ENCODE measurements around the gene GALC. TPM values are rescaled to one million over a fixed set of nuclear protein-coding genes. Genes with fewer than 3 reads are reported as not detected.

Gene GALC
- total RNA-seq, 1 donor from 2014 or later = 17.0 TPM

DNA sequence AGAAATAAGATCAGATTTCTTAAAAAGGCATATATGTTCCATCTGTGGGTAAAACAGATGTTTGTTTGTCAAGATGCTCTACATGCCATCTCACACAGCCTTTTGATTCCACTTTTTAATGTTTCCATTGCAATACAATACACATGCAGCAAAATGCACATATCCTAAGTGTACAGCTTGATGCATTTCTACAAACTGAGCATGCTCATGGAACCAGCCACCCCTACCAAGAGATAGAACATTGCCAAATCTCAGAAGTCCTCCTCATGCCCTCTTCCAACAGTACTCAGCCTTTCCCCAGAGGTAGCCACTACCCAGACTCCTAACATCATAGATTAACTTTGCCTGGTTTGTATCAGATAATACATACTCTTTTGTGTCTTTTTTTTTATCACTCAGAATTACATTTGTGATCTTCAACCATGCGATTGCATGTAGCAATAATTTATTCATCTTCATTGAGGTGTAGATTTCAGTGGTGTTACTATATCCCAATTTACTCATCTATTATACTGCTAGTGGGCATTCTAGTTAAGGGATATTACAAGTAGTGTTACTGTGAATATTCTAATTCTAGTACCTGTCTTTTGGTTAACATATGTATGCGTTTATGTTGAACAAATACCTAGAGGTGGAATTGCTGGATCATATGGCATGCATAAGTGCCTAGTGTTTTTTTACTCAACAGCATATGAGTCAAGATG lies 15.2 kb upstream of the GALC start:
- intact Hi-C loops (cut with micrococcal nuclease) = loop anchor here (5.0 kb wide), 1 partner anchor 544 kb away; no protein-coding TSS in a partner anchor

DNA sequence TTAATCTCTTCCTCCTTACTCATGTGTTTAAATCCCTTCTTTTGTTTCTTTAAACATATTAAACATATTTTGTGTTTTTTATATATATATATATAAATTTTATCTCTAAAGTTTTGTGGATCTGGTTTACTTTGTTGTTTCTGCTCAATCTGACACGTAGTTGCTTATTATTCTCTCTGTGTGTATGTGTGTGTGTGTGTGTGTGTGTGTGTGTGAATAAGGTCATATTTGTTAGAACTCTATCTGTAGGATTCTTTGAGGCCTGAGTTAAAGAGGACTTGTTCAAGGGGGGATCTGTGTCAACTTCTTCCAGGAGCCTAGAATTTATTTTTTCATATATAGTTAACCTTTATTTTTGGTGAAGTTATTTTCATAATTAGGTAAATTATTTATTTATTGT lies 14.6 kb upstream of the GALC start:
- intact Hi-C loops (cut with micrococcal nuclease) = loop anchor here (2.0 to 5.0 kb wide), 2 partner anchors 63 to 545 kb away; no protein-coding TSS in a partner anchor

DNA sequence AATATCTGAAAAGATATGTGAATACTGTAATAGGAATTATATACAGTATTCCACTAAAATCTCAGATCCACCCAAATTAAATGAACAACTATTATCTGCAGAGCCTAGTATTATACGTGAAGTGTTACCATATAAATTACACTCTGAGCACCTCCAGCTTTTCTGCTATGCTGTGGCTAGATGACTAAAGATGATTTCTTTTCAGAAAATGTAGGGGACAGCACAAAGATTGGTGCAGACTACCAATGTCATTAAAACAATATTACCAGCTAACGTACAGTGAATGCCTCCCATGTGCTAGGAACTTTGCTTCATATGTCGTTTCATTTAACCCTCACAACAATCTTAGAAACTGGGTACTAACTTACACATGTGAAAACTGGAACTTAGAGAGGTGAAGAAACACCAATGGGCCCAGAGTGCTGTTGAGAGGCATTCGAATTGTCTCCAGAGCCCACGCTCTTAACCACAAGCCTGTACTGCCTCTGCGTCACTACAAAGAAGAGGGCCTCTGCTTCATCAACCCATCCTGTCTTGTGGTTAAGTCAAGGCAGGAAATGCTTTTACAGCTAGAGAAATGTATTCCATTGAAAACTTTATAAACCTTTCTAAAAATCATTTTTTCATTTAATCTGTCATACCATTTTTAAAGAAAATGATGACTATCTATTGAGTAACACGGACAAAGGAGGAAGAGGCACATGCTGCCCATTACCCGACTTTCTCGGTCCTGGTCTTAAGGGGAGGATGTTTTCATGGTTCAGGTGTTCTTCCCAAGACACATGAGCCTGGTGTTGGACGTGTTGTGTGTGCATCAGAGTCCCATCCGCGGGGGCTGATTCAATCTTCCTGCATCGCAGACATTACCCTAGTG lies 13.2 kb upstream of the GALC start:
- intact Hi-C loops (cut with micrococcal nuclease) = loop anchor here (1.0 to 5.0 kb wide), 5 partner anchors 13 to 546 kb away; partner anchors contain the start of gene GALC

DNA sequence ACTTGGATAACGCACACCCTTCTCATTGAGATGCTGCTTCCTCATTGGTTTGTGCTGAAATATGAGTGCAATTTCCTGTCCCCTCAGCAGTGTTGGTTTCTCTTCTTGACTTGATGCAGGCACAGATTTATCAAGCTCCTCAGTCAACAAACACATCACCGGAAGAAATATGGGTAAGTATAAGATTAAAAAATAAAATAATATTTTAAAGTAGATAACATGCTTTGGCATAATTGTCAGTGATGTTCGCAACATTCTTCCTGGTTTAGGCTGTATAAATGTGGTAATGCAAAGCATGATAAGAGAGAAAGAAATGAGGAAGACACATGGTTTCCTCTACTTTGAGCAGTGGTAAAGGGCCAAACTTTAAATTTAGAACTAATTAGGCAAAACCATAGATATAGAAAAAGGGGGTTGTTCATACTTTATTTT lies 12.1 kb upstream of the GALC start, which contains the start of gene GPR65:
Gene GPR65, plus strand, starts transcription at position 86 of the 432 bp plus-strand sequence. CDS start 5,713 bp downstream, outside the sequence.
- intact Hi-C loops (cut with micrococcal nuclease) = loop anchor here (5.0 kb wide), 1 partner anchor 547 kb away; no protein-coding TSS in a partner anchor

DNA sequence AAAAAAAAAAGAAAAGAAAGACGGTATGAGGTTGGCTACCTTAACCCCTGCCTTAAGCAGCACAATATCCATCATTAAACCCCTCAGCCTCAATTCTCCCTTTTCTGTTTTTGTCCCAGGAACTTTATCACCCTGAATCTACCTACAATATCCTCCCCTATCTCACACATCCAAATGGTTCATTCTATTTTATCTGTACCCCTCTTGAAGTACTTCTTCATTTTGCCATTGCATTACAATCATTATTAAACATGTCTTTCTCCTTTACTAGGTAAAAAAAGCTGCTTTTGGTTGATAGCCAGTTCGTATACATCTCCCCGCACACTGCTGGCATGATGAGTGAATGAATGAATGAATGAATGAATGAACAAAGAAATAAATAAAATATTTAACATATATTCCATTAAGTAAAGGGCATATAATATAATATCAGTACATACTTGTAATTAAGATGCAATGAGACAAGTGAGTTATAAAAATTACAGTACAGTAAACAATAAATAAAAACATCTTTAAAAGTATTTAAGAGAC lies 11.6 kb upstream of the GALC start:
- intact Hi-C loops (cut with micrococcal nuclease) = loop anchor here (5.0 kb wide), 1 partner anchor 548 kb away; no protein-coding TSS in a partner anchor

DNA sequence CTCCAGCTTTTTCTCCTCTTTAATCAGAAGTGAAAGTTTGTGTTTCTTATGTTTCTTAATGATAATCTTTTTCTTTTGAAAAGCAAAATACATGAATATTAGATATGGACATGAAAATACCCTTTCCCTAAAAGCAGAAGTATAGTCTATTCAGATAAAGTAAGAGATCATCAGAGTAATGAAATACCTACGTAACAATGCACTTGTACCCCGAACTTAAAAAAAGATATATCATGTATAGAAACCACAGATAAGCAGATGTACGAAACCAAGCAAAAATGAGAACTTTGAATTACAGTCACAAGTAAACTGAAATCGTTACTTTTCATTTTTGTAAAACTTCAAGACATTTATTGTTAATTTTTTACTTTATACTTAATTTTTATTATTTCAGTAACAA lies 10.4 kb upstream of the GALC start:
- intact Hi-C loops (cut with micrococcal nuclease) = no loop called here

DNA sequence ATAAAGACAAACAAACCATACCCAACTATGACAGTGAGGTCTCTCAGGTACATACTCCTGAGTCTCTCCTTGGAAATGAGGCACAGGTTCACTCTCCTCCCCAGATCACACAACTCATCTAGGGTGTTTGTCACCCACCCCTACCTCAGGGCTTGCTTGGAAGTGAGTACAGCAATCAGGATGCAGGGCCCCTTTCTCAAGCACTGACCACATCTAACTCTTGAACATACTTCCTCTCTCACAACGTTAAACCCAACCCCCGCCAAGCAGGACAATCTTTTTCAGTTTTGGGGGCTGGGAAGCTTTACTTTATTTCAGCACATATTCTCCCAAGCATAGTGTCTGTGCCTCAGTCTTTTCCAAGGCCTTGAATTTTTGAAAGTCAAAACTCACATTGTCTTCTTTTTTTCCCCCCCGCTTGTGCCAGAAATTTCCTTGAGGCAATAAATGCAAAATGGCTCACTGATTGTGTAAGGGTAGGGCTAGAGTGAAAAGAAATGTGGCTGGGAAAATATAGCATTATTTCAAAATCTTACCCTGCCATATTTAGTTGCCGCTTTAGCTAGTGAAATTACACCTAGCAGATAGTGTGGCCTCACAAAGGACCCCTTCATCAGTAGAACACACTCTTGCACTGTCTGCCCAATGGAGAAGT lies 9.6 kb upstream of the GALC start:
- intact Hi-C loops (cut with micrococcal nuclease) = no loop called here

DNA sequence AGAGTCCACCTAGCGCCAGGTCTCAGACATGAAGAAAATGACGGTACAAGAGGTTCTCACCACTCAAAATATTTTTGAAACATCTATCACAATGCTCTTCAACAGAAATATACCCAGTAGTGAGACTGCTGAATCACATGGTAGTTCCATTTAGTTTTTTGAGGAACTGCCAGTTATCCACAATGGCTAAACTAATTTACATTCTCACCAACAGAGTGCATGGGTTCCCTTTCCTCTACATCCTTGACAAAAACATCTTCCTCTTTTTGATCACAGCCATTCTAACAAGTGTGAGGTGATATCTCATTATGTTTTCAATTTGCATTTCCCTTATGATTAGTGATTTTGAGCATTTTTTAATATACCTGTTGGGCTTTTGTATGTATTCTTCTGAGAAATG lies 6.3 kb upstream of the GALC start:
- intact Hi-C loops (cut with micrococcal nuclease) = no loop called here

DNA sequence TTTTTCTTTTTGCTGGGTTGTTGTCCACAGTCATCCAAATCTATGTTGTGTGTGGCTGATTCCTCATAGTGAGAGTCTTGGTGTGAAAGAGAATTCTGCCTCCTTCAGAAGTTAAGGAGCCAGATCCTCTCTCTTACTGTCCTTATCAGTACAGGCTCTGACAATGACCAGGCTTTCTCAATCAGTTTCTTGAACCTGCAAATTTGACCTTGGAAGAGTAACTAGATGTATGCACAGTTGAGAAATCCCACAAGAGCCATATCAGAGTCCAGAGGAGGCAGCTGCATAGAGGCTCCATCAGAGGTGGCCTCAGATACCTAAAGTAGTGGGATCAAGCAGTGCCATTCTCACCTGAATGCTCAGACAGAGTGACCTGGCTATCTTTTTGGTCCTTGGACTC lies 5.5 kb upstream of the GALC start:
- intact Hi-C loops (cut with micrococcal nuclease) = no loop called here

DNA sequence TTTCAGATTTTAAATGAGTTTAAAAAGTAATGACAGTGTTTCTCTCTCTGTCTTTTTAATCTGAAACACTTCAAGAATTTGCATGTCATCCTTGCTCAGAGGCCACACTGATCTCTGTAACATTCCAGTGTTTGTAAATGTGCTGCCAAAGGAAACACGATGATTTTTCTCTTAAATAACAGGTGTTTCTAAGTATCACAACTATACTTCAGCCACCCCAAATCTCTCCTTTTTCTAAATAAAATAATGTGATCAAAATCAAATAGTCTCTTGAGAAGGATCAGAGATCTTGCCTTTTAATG lies 3.3 kb upstream of the GALC start:
- intact Hi-C loops (cut with micrococcal nuclease) = no loop called here

DNA sequence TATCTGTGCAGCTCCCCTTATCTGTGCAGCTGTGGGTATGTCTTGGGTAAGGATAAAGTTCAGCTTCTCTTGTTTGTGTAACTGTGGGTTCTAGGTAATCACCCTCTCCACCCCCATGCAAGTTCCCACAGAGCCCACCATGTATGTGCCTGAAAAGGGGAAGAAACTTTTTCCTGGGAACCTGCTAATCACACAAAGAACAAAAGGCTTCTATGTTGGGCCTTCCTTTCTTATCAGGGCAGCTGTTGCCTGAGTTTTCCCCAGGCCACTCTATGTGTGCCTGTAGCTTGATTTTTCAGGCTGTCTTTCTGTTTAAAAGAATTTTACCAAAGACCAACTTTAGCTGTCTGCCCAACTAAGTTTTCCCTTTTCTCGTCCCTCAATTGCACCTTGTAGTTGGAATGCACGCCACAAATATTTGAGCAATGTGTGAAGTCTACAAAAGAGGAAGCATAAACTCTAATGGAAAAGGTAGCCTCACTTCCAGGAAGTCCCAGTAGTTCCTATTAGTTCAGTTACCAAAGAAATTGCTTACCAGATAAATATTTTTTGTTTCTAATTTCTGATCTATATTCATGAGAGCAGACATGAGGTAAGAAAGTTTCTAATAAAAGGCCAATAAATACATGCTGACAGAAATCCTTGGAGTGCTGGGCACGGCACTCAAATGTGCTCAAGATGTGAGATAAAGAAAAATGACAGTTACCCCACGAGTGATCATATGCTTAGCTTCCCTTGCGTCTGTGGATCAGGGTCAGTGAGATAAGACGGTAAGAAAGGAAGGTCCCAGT lies 2.7 kb upstream of the GALC start:
- intact Hi-C loops (cut with micrococcal nuclease) = no loop called here

DNA sequence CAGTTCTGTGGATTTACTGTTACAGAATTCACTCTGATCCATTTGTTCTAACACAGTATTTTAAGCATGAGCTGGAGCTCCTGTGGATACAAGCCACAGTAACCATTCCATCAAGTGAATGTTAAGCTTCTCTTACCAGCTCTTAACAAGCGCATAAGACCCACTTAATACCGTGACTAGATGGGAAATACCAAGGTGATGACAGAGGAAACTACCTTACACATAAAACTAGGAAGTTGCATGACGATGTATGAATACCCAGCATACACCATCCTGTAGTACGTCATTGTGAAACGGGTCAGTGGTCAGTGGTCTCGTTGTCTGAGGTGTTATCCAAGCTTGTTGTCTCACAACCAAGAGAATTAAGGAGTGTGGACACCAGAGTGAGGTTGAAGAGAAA lies 2.0 kb upstream of the GALC start:
- intact Hi-C loops (cut with micrococcal nuclease) = loop anchor here (5.0 kb wide), 1 partner anchor 1962 kb away; the partner anchor contains the start of gene TDP1

DNA sequence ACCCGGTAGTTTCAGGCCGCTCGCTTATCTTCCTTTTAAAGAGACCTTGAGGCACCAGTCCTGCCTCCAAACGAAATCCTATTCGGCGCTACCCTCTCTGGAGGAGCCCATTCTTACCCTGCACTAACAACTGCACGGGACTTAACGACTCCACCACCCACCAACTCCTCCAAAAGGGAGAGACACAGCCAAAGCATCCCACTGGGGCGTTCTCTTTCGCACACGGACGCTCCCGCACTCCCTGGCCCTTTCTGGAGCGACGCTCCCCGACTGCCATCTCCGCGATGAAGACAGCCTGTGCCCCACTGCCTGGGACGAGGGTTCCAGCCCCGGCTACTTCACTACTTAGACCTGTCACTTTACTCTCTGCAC lies 650 bp downstream of the GALC start:
- intact Hi-C loops (cut with micrococcal nuclease) = loop anchor here (2.0 to 5.0 kb wide), 4 partner anchors 40 to 1965 kb away; partner anchors contain the start of genes TDP1 and ZC3H14

DNA sequence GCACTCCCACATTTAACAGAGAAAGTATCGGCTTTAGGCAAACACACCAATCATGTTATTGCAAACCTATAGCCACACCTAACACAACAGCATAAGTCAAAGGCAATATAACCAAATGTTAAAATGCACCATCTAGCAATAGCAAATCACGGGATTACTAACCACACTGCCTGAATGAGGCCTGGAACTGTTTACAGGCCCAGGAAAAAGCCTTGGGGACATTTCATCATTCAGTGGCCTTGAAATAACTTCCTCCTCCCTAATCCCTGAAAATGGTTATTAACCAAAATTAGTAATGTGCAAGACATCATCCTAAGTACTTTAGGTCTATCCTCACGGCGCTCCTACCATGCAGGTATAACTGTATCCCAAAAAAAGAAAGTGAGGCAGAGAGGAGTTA lies 2.3 kb downstream of the GALC start:
- intact Hi-C loops (cut with micrococcal nuclease) = loop anchor here (5.0 kb wide), 1 partner anchor 1967 kb away; the partner anchor contains the start of gene TDP1

DNA sequence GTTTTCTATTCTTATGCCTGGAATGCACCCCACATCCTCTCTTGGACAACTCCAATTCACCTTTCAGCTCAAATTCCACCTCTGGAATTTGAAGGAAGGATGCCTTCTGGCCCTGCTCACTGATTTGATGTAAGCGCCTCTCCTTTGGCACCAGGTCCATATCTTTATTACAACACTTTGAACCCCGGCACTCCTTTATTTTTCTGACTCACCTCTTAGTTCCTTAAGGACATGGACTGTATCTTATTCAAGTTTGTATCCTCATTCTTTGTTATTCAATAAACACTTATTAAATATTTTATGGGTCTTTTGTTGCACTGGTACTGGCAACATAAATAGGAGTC lies 3.1 kb downstream of the GALC start:
- intact Hi-C loops (cut with micrococcal nuclease) = loop anchor here (5.0 kb wide), 1 partner anchor 1967 kb away; the partner anchor contains the start of gene TDP1

DNA sequence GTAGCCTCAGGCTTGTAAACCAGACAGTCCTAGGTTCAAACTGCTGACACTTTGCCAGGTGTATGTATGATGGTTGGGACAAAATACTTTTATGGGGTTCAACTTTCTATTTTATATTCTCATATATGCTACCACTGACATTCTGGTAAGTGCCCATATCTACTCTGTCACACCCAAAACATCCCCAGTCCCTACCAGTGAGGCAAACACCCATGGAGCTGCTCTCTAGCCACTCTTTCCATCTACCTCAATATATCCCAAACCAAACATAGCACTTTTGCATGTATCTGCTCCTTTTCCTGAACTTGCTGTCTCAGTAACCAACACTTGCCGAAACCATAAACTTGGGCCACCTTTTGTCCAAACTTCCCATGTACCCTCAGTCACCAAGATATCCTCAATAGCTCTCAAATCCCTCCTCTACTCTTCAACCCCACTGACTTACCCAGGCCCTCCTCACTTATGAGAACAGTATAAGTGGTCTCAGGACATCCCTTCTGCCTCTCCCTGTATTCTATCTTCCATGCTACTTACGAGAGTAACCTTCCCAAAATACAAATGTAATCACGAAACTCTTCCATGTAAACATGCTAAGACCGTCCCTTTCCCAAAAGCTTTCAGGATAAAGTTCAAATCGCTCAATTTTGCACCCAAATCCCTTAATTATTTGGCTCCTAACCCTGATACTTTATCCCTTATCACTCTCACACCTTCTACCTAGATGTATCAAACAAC lies 3.6 kb downstream of the GALC start:
- intact Hi-C loops (cut with micrococcal nuclease) = no loop called here

DNA sequence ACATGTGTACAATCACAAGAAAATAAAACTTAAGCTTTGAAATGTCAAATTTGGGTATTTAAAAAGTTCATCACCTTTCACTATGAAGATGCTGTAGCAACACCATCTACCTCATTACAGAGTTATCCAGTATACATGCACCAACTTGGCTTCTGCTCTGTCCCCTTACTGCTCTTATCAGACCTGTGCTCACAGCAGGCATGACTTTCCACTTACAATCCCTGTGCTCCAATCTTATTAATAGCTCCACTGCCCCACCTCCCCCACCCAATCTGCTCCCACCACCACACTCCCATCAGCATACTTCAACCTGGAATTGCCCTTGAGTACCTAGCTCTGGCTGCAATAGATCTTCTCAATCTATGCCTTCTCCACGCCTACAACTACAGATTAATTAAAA lies 13.3 kb downstream of the GALC start:
- intact Hi-C loops (cut with micrococcal nuclease) = no loop called here

DNA sequence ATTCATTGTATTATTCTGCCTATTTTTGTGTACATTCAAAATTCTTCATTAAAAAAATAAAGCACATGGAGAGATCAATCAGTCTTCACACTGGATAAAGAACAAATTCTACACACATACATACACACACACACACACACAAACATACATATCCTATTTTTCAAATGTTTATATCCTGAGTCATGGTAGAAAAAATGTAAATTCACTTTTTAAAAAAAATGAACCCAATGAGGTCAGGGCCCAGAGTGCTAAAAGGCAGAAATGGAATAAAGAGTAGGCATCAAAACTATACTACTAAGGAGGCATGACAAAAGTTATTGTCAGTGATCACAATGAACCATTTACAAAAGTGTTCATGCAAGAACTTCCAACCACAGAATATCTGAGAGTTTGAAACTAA lies 17.3 kb downstream of the GALC start:
- intact Hi-C loops (cut with micrococcal nuclease) = no loop called here

DNA sequence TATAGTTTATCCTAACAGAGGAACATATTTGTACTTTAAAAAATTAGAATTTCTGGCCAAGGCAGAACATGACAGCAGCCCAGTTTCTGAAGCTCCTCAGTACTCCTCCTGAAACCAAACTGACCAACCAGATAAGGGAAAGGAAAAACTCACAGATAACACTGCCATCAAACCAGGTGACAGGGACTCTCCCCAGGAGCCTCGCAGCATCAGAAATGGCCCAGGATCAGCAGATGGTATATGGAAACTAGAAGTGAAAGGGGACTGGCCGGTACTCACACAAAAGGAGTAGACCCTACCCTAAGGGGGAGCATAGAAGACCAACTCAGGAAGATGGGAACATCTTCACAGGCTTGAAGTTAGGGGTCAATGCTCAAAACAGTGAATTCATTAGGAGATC lies 22.0 kb downstream of the GALC start:
- intact Hi-C loops (cut with micrococcal nuclease) = no loop called here

DNA sequence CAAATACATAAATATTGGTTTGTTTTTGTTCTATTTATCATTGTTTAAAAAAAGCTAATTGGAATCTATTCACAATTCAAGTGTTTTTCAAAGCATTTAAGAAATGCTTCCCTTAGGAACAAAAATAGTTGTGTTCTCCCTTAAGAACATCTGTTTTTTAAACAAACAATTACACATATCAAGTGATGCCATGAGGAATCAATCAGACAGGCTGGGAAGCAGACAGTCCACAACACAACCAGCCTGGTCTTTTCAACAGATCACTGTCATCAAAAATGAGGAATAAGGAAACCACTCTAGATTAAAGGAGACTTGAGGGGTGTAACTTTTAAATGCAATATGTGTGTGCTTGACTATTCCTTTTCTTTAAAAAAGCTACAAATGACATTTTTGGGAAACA lies 25.5 kb downstream of the GALC start:
- intact Hi-C loops (cut with micrococcal nuclease) = no loop called here

All from T-helper 2 cell treated with Interferon-gamma antibody and Interleukin-4, amounts not matched to agents 100 ng/mL and 5 ng/mL, for 36 hours (primary cell).